Neural crest cell (in vitro differentiated cells): ENCODE data around the gene GALNT18. TPM values are rescaled to one million over a fixed set of nuclear protein-coding genes. Genes with fewer than 3 reads are reported as not detected.

ENCODE experiments used
- DNase-seq: peaks from one replicate; pipeline ENCODE4 v3.0.0; 2021; ENCODE audit warnings: low read depth, mixed read lengths, low spot score
- H3K27ac Mint-ChIP-seq: one replicate; pipeline ENCODE4 v1.8.0; 2021; ENCODE audit warnings: mild to moderate bottlenecking, mixed read lengths; ENCODE audit not compliant: unreplicated experiment
- H3K27me3 Mint-ChIP-seq: 2 replicates; pipeline ENCODE4 v1.8.0; 2021; ENCODE audit warnings: low read depth, mild to moderate bottlenecking, mixed read lengths
- H3K36me3 Mint-ChIP-seq: 2 replicates; pipeline ENCODE4 v1.8.0; 2021; ENCODE audit warnings: low read depth, mild to moderate bottlenecking, mixed read lengths
- H3K4me1 Mint-ChIP-seq: 2 replicates; pipeline ENCODE4 v1.8.0; 2021; ENCODE audit warnings: mixed read lengths
- H3K4me3 Mint-ChIP-seq: one replicate; pipeline ENCODE4 v1.8.0; 2021; ENCODE audit warnings: mild to moderate bottlenecking, mixed read lengths
- H3K9me3 Mint-ChIP-seq: 2 replicates; pipeline ENCODE4 v1.8.0; 2021; ENCODE audit warnings: mixed read lengths
- CTCF ChIP-seq: fragments of 200-600 bp; sonication (generic); conservative IDR thresholded peaks from 2 replicates; pipeline ENCODE4 v1.5.0; 2021; ENCODE audit warnings: antibody characterized with exemption, mild to moderate bottlenecking
- total RNA-seq: library from RNA; stranded (reverse); gene quantifications from 2 replicates; pipeline ENCODE4 v1.2.1, GENCODE V29; 2021

The GALNT18 gene
- total RNA-seq, 1 donor from 2014 or later, result 2.8 TPM

DNA sequence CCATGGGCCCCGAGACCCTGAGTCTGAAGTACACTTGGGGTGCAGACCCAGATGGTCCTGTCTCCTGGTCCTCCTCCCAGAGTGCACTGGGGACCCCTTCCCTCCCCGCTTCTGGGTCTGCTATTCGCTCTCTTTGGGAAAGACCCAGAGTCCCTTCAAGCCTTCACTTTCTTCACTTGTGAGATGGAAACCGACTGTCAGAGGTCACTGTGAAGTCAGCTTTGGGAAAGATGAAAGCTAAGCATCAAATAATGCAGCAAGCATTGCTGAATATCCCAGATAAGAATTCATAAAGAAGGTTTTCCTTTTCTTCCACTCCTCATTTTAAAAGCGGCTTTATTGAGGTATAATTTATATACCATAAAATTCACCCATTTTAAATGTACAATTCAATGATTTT, 163.8 kb downstream of the GALNT18 start:
- no peak for TF ChIP-seq CTCF
- H3K27ac Mint-ChIP-seq, result no peak overlapping the region
- H3K27me3 Mint-ChIP-seq, result no peaks in the 10 kb centered on the region
- no peak for DNase-seq
- no peak overlapping the region for H3K4me3 Mint-ChIP-seq
- no peaks in the 10 kb centered on the region for H3K9me3 Mint-ChIP-seq
- H3K36me3 Mint-ChIP-seq, result no peaks in the 10 kb centered on the region
- peaks cover 24% of the 10 kb centered on the region for H3K4me1 Mint-ChIP-seq

GRCh38 chr11:11456866-11457265, 164.9 kb downstream of the GALNT18 start:
- Mint-ChIP-seq H3K9me3 (no peaks in the 10 kb centered on the region), H3K36me3 (no peaks in the 10 kb centered on the region), H3K27ac (no peak overlapping the region), H3K27me3 (no peaks in the 10 kb centered on the region), H3K4me3 (no peak overlapping the region), H3K4me1 (peaks cover 21% of the 10 kb centered on the region)
- DNase-seq, result no peak
- TF ChIP-seq CTCF, result no peak

DNA sequence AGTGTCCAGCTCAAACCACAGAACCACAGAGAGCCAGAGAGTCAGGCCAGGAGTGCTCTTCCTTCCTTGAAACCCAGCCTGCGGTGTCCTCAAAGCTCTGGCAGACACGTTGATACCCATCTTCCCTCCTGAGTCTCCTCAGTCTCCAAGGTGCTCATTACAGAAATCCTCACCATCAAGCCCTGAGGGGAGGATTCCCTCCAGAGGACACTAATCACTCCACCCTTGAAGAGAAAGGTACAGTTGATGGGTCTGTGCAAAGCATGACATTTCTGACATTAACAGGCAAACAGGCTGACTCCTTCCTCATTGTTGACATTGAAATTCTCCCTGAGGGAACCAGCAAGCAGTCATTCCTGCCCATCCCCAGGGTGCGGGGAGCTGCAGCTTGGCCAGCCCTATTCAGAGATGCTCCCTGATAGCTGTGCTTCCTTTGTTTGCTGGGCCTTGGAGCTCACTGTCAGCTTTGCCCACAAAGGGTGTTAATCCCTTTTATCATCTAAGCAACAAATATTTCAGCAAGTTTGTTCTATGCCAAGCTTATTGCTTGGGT, 167.1 kb downstream of the GALNT18 start:
- Mint-ChIP-seq H3K4me1 (peaks cover 5% of the 10 kb centered on the region), H3K27me3 (no peaks in the 10 kb centered on the region), H3K36me3 (no peaks in the 10 kb centered on the region), H3K4me3 (no peak overlapping the region), H3K27ac (no peak overlapping the region), H3K9me3 (no peaks in the 10 kb centered on the region)
- DNase-seq, result no peak
- TF ChIP-seq CTCF, result no peak

GRCh38 chr11:11451501-11452005, 170.3 kb downstream of the GALNT18 start:
- no peaks in the 10 kb centered on the region for H3K4me1 Mint-ChIP-seq

GRCh38 chr11:11450744-11451362, 171.0 kb downstream of the GALNT18 start:
- Mint-ChIP-seq H3K4me1 (no peaks in the 10 kb centered on the region), H3K4me3 (no peak overlapping the region), H3K36me3 (no peaks in the 10 kb centered on the region), H3K27me3 (no peaks in the 10 kb centered on the region), H3K27ac (no peak overlapping the region), H3K9me3 (no peaks in the 10 kb centered on the region)
- no peak for TF ChIP-seq CTCF
- DNase-seq, result no peak

More at GRCh38 chr11:11451501-11452005, 170.3 kb downstream of the GALNT18 start:
- Mint-ChIP-seq H3K9me3 (no peaks in the 10 kb centered on the region), H3K27me3 (no peaks in the 10 kb centered on the region), H3K36me3 (no peaks in the 10 kb centered on the region), H3K4me3 (no peak overlapping the region), H3K27ac (no peak overlapping the region)
- no peak for TF ChIP-seq CTCF
- DNase-seq, result no peak
